ENCODE measurements around the gene ROPN1.

ROPN1 gene

DNA sequence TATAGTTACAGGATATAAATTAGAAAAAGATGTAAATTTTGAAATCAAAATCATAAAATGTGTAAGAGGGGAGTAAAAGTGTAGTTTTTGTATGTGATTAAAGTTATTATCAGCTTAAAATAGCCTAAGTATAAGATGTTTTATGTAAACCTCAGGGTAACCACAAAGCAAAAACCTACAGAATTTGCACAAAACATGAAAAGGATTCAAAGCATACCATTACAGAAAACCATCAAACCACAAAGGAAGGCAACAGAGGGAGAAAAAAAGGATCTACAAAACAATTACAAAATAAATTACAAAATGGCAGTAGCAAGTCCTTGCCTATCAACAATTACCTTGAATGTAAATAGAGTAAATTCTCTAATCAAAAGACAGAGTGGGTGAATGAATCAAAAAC is 71.1 kb downstream of the ROPN1 start:
- no peak for DNase-seq (ENCODE audit: extremely low read depth, insufficient read length)
- Histone ChIP-seq H3K27me3 (replicated peaks; ENCODE audit: control insufficient read depth, insufficient read depth, low read length) (no peaks in the 10 kb centered on the region), H3K36me3 (ENCODE audit: control insufficient read depth, insufficient read depth, low read length) (peaks cover 4% of the 10 kb centered on the region; the same call in 1 of the 2 replicates), H3K4me3 (replicated peaks; ENCODE audit: low read depth, low read length) (no peak overlapping the region)
- TF ChIP-seq, protein P1, sequence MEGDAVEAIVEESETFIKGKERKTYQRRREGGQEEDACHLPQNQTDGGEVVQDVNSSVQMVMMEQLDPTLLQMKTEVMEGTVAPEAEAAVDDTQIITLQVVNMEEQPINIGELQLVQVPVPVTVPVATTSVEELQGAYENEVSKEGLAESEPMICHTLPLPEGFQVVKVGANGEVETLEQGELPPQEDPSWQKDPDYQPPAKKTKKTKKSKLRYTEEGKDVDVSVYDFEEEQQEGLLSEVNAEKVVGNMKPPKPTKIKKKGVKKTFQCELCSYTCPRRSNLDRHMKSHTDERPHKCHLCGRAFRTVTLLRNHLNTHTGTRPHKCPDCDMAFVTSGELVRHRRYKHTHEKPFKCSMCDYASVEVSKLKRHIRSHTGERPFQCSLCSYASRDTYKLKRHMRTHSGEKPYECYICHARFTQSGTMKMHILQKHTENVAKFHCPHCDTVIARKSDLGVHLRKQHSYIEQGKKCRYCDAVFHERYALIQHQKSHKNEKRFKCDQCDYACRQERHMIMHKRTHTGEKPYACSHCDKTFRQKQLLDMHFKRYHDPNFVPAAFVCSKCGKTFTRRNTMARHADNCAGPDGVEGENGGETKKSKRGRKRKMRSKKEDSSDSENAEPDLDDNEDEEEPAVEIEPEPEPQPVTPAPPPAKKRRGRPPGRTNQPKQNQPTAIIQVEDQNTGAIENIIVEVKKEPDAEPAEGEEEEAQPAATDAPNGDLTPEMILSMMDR (IDR thresholded peaks at IDR 0.05; ENCODE audit: insufficient read depth, low read length, poor library complexity, severe bottlenecking): no peak

DNA sequence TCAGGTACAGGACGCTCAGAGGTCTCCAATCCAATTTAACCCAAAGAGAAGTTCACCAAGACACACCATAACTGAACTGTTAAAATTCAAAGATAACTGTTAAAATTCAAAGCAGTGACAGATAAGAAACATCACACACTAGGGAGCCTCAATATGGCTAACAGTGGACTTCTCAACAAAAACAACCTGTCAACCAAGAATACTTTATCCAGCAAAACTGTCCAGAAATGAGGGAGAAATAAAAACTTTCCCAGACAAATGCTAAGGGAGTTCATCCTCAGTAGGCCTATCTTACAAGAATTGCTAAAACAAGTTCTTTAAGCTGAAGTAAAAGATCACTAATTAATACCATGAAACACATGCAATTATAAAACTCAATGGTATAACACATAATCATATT is 71.5 kb downstream of the ROPN1 start:
- TF ChIP-seq, protein P1 (IDR thresholded peaks at IDR 0.05; ENCODE audit: insufficient read depth, low read length, poor library complexity, severe bottlenecking): no peak
- no peaks in the 10 kb centered on the region for H3K27me3 ChIP-seq (replicated peaks; ENCODE audit: control insufficient read depth, insufficient read depth, low read length)
- H3K36me3 ChIP-seq (ENCODE audit: control insufficient read depth, insufficient read depth, low read length): peaks cover 4% of the 10 kb centered on the region; the same call in 1 of the 2 replicates
- no peak for DNase-seq (ENCODE audit: extremely low read depth, insufficient read length)
- no peak overlapping the region for H3K4me3 ChIP-seq (replicated peaks; ENCODE audit: low read depth, low read length)

DNA sequence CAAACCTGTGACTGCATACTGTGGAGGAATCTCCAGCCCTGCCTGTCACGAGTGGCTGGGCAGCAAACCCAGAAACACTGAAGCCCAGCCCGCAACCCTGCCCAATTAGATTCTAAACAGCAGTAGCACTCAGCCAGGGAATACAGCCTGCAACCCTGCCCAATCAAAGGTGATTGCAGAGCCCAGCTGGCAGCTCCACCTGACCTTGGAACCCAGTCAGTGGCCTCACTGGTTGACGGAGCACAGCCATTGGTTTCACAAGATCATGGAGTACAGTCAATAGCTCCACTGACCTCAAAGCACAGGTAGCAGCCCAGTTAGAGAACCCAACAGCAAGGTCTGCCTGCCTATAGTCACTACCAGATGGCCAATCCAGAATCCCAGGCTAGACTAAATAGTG is 72.6 kb downstream of the ROPN1 start:
- Histone ChIP-seq H3K27me3 (replicated peaks; ENCODE audit: control insufficient read depth, insufficient read depth, low read length) (no peaks in the 10 kb centered on the region), H3K4me3 (replicated peaks; ENCODE audit: low read depth, low read length) (no peak overlapping the region), H3K36me3 (ENCODE audit: control insufficient read depth, insufficient read depth, low read length) (peaks cover 4% of the 10 kb centered on the region; the same call in 1 of the 2 replicates)
- TF ChIP-seq, protein P1 (IDR thresholded peaks at IDR 0.05; ENCODE audit: insufficient read depth, low read length, poor library complexity, severe bottlenecking): no peak
- no peak for DNase-seq (ENCODE audit: extremely low read depth, insufficient read length)
